PFSK-1 (cell line): ENCODE data around the gene OVCA2.

Experiments used
- FOXP2 ChIP-seq: optimal IDR thresholded peaks from 2 replicates; pipeline ENCODE3; 2011; ENCODE audit warnings: borderline replicate concordance, control low read depth, inconsistent platforms; ENCODE audit not compliant: insufficient read depth; ENCODE audit errors: extremely low read length, extremely low read depth
- POLR2AphosphoS5 ChIP-seq: IDR thresholded peaks from 2 replicates; pipeline ENCODE4 v1.6.1; 2012; ENCODE audit warnings: low read depth, mild to moderate bottlenecking, control low read depth, low read length, moderate library complexity
- SIN3A ChIP-seq: IDR thresholded peaks from 2 replicates; pipeline ENCODE4 v1.6.1; 2012; ENCODE audit warnings: mild to moderate bottlenecking, low read length, moderate library complexity, borderline replicate concordance; ENCODE audit not compliant: insufficient read depth
- TAF1 ChIP-seq: IDR thresholded peaks from 2 replicates; pipeline ENCODE4 v1.6.1; 2012; ENCODE audit warnings: low read length, control low read depth, borderline replicate concordance; ENCODE audit not compliant: insufficient read depth
- TF ChIP-seq, protein P1 (sequence below), 2 experiments: IDR thresholded peaks; 2 replicates each; pipeline versions ENCODE4 v1.6.1 to v1.8.0; 2011 to 2012; ENCODE audit warnings: low read depth in 2 of 2, low read length in 2 of 2, control low read depth in 1 of 2, inconsistent platforms in 1 of 2, mild to moderate bottlenecking in 1 of 2, moderate library complexity in 1 of 2; ENCODE audit not compliant: insufficient read depth in 1 of 2

The OVCA2 gene

DNA sequence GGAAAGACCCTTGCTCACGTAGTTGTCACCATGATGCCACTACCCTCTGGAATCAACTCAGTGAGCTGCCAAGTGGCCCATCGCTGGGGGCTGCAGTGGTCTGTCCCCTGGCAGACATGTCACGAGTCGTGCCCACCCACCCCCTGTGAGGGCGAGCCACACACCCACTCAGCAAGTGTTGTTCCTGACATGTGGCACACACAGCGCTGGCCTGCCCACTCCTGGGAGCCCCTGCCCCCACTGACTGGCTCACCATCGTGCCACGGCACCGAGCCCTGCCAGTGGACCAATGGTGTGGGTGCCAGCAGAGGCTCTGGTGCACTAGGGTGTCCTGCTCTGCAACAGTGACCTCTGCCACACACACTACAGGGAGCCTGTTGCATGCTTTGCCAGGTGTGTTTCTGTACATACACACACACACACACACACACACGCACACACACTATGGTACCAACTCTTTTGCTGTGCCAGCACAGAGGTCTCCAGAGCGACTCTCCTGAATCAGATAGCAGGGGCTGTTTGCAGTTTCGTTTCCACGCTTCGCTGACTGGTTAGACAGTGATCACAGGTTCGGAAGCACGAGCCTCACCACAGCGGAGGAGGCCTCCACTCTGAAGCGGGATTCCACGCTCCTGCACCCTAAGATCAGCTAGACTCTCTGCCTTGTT is 24.4 kb upstream of the OVCA2 start:
- TF ChIP-seq, protein P1, sequence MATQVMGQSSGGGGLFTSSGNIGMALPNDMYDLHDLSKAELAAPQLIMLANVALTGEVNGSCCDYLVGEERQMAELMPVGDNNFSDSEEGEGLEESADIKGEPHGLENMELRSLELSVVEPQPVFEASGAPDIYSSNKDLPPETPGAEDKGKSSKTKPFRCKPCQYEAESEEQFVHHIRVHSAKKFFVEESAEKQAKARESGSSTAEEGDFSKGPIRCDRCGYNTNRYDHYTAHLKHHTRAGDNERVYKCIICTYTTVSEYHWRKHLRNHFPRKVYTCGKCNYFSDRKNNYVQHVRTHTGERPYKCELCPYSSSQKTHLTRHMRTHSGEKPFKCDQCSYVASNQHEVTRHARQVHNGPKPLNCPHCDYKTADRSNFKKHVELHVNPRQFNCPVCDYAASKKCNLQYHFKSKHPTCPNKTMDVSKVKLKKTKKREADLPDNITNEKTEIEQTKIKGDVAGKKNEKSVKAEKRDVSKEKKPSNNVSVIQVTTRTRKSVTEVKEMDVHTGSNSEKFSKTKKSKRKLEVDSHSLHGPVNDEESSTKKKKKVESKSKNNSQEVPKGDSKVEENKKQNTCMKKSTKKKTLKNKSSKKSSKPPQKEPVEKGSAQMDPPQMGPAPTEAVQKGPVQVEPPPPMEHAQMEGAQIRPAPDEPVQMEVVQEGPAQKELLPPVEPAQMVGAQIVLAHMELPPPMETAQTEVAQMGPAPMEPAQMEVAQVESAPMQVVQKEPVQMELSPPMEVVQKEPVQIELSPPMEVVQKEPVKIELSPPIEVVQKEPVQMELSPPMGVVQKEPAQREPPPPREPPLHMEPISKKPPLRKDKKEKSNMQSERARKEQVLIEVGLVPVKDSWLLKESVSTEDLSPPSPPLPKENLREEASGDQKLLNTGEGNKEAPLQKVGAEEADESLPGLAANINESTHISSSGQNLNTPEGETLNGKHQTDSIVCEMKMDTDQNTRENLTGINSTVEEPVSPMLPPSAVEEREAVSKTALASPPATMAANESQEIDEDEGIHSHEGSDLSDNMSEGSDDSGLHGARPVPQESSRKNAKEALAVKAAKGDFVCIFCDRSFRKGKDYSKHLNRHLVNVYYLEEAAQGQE (IDR thresholded peaks at IDR 0.05; ENCODE audit: insufficient read depth in 1 of 2, low read depth in 2 of 2, low read length in 2 of 2): no peak
- TF ChIP-seq TAF1: no peak
- TF ChIP-seq FOXP2: no peak
- TF ChIP-seq POLR2AphosphoS5: no peak
- TF ChIP-seq SIN3A: no peak

DNA sequence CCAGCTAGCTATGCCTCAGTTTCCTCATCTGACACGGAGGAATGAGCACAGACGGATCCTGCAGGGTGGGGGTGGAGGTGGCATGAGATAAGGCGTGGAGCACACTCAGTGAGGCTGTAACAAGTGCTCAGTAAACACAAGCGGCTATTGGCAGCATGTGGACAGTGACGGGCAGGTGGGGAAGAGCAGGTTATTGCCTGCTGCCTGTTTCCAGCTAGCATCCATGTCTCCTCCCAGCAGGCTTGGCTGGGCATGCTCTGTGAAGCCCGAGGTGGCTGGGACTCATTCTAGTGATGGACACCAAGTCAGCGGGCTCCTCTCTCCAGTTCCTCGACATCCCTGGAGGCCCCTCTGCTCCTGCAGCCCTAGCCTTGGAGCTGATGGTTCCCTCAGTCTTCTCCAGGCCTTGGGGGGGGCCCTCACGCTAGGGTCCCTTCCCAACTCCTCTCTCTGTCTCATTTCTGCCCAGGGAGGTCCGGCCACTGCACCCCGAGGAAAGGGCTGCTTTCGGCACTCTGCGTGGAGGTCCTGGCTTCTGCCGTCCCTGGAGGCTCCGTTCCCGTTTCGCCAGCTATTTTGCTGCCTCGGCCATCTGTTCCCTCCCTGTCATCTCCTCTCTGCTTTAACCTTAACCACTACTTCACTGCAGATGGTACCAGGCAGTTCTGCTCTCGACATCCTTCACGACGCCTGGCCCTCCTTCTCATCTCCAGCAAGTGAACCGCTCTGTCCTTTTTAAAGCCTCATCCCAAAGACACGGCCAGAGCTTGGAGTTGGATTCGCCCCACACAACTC is 22.9 kb upstream of the OVCA2 start:
- TF ChIP-seq FOXP2 (no peak), SIN3A (no peak), POLR2AphosphoS5 (no peak), TAF1 (no peak)
- TF ChIP-seq, protein P1 (IDR thresholded peaks at IDR 0.05; ENCODE audit: insufficient read depth in 1 of 2, low read depth in 2 of 2, low read length in 2 of 2): no peak

- TF ChIP-seq TAF1: no peak
- no peak for TF ChIP-seq POLR2AphosphoS5
- TF ChIP-seq FOXP2: no peak
- no peak for TF ChIP-seq SIN3A
- TF ChIP-seq, protein P1 (IDR thresholded peaks at IDR 0.05; ENCODE audit: insufficient read depth in 1 of 2, low read depth in 2 of 2, low read length in 2 of 2): no peak
These were observed 22.1 kb upstream of the OVCA2 start for GRCh38 chr17:2019723-2020122.

DNA sequence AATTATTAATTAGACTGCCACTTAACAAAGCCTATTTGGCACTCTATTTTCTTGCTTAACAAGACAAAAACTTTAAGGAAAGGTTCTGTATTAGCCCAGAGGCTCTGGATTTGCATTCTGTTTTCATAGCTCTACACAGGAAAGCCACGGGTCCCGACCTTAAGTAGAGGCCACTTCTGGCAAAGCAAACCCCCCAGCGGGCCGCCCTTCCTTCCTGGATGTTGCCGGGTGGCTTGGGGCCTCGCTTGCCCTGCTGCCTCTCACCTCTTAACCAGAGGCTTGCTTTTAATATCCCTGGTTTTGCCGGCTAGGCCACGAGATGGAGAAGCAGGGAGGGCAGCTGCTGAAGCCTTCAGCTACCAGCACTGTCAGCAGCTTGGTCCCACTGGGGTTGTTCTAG is 21.1 kb upstream of the OVCA2 start:
- TF ChIP-seq FOXP2 (no peak), POLR2AphosphoS5 (no peak), TAF1 (no peak), SIN3A (no peak)
- TF ChIP-seq, protein P1 (IDR thresholded peaks at IDR 0.05; ENCODE audit: insufficient read depth in 1 of 2, low read depth in 2 of 2, low read length in 2 of 2): no peak
